Islet of Langerhans (tissue), 1 donor: Measurements from ENCODE around the gene NID2.

Experiments used
- FAIRE-seq: peaks from one replicate; lab custom pipeline; 2011; peaks lifted over from hg19 to GRCh38; lab: Jason Lieb, UNC

Gene NID2

GRCh38 chr14:52000019-52000582 lies 68.8 kb downstream of the NID2 start:
- no peak for FAIRE-seq

GRCh38 chr14:51999084-51999483 lies 69.8 kb downstream of the NID2 start:
- no peak for FAIRE-seq

GRCh38 chr14:51998348-51998747 lies 70.5 kb downstream of the NID2 start:
- FAIRE-seq, result no peak

- FAIRE-seq, result no peak
These were observed 72.6 kb downstream of the NID2 start for GRCh38 chr14:51996148-51996746.

DNA sequence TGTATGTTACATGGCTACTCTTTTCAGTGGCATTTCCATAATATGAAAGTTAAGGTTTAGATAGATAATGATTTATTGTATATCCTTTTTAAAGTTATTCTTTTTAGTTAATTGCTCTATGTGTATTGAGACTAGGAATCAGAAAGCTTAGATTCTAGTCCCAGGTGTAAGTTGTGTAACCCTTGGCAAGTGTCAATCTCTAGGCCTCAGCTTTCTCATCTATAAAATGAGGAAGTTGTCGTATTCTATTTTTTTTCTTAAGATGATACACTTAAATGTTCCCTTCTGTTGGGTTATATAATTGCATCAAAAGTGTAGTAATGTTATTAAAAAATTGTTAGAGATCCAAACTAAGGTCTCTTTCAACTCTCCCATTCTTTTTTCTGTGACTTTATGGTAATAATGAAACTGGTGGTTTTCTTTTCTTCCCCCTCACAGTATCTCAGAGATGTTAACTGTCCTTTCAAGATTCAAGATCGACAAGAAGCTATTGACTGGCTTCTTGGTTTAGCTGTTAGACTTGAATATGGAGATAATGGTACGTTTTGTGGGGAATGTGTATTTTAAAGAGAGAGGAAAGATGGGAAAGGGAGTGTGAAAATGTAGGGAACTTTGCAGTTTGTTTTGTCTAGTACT lies 75.5 kb downstream of the NID2 start:
- no peak for FAIRE-seq

DNA sequence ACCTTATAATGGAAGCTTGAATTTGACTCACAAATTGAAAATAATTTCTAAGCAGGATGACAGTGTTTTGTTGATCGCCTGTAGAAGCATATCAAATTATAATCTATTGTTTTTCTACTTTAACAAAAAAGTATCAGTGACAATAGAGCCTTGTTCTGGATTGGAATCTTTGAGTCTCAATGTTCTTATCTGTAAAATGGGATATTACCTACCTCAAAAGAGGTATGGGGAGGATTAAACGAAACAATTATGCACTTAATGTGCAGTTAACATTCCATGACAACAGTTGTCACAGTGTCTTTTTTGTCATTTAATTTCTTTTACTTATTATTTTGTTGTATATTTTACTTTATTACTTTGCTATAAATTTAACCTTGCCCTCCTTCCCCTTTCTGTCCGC lies 78.4 kb downstream of the NID2 start:
- FAIRE-seq, result no peak

DNA sequence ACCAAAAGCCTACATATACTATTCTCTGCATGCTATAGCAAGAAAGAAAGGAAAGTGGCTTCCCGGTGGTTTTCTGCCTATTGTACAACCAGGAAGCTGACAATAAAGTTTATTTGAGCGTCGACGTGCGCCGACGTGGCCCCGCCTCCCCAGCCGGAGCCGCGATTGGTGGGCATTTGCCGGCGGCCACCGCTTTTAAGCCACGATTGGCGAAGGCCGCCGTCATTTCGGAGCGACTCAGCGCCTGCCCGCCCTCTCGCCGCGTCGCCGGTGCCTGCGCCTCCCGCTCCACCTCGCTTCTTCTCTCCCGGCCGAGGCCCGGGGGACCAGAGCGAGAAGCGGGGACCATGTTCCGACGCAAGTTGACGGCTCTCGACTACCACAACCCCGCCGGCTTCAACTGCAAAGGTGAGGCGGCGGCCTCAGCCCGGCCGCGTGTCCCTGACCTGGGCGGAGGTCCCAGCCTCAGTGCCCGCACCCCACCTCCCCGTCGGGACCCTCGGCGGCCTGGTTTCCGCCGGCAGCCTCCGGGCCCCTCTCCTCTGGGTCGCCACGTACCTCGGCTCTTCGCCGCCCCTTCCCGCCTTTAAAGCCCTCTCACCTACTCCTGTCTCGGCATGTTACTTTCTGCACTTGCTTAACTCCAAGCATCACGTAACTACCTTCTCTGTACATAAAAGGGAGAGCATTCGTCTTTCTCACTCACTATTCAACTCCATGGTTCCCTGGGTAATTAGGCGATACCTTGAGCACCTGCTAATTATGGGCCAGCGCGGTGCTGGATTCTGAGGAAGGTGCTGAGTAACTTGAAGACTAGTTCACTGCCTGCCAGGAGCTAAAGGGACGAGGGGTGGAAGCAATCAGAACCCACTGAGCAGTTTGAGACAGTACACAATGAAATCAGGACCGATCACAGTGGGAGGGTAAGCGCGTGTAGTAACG lies 79.3 kb downstream of the NID2 start, which contains the start of gene RTRAF:
RTRAF (plus strand) TSS at position 254 of the 942 bp plus-strand sequence; CDS start at position 348, 94 bp downstream.
- FAIRE-seq, result no peak

DNA sequence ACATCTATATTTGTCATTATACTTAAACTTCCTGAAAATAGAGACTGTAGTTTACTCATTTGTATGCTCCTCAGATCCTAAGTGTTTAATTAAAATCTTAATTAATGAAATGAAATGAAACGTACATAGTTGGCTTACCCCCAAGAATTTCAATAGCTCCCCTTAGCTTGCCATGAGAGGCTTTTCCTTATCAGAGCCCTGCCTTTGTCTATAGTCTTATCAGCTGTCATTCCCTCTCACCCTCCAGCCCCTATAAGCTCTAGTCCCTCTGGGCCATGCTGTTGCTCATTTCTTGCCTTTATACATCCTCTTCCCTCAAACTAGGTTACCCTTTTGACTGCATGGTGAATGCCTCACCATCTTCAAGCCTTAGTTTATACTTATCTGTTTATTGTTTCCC lies 80.6 kb downstream of the NID2 start:
- FAIRE-seq, result no peak

GRCh38 chr14:51981218-51981854 lies 87.5 kb downstream of the NID2 start:
- FAIRE-seq, result no peak

- FAIRE-seq, result peak; percentile 86
These were observed 89.7 kb downstream of the NID2 start for GRCh38 chr14:51979088-51979709.

- FAIRE-seq, result no peak
These were observed 90.2 kb downstream of the NID2 start for GRCh38 chr14:51978681-51979085.

- no peak for FAIRE-seq
These were observed 91.8 kb downstream of the NID2 start for GRCh38 chr14:51977075-51977474.

GRCh38 chr14:51972566-51972965 lies 96.3 kb downstream of the NID2 start:
- FAIRE-seq, result no peak

DNA sequence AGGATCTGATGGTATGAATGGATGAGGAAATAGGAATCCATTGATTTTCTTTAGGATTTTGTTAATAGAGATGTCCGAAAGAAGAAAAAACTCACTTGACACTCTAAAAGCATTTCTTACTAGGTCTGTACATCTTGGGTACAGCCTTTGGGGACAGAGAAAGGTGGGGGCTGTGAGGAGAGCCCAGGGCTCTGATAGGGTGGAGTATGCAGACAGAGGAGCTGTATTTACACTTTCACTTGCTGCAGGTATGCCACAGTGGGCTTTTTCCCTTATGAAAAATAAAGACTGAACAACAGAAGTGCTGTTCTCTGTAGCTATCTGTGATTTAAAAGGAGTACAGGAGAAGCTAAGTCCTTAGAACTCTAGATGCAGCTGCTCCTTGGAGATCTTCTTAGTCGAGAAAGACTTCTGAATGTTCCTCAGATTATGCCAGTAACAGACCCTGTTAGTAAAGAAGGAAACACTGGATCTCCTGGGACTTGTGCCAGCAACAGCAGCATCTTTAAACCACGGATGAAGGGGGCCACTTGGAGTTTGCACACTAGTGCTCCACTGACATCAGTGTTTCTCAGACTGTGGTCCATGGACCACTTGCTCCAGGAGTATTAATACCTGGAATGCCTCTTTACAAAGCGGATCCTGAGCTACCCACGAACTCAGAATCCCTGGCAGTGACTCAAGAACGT lies 98.9 kb downstream of the NID2 start:
- FAIRE-seq, result no peak

- no peak for FAIRE-seq
These were observed 101.3 kb downstream of the NID2 start for GRCh38 chr14:51967521-51967920.

DNA sequence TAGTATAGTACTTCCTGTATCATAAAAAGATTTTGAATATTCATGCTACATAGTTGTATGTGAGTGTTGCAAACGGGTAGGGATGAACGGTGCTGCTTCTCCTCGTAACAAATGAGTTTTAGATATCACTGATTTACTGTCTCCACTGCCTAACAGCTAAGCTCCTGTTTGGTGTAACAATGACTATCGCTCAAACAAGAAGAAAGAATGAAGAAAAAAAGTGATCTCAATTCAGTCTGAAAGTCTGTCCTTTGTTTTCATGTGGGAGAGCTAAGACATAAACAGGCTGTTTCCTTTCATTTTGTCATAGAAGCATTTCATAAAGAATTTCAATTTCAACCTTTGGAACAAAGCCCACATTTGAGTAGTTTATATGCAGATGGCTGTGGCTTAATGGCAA lies 105.6 kb downstream of the NID2 start:
- peak; percentile 91 for FAIRE-seq

GRCh38 chr14:51962711-51963110 lies 106.1 kb downstream of the NID2 start:
- FAIRE-seq, result no peak

DNA sequence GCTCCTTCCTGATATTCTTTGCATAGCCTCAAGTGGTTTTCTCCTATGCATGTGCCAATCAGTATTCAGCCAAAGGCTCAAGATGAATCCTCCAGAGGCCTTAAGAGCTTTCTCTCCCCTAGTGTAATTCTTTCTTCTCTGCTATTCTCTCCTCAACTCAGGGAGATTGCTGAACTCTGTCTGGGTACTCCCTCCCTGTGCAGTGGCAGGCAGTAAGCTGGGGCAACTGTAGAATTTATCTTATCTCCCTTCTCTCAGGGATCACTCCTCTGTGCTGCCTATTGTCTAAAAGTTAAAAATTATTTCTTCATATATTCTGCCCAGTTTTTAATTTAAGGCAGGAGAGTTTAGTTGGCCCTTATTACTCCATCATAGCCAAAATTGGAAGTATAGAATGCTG lies 108.0 kb downstream of the NID2 start:
- FAIRE-seq, result no peak

- FAIRE-seq, result no peak
These were observed 108.9 kb downstream of the NID2 start for GRCh38 chr14:51959928-51960327.

DNA sequence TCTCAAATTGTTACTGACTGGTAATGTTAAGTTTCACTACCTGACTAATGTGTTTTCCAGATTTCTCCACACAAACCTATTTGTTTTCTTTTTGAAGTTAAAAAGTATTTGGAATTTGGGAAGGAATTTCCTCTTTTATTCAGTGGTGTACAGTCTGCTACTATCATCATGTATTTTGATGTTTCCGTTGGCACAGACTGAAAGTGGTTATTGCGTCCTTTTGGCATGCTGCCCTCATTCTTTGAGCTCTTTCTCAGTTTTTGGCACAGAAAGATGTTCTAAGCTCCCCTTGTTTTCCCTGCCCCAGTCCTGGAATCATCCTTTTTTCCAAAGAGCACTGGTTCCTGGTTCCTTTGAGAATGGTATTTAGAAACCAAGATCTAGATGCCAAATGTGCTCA lies 110.9 kb downstream of the NID2 start:
- FAIRE-seq, result no peak
